ENCODE results near the gene NLGN3.
A peak's percentile ranks its signal among the peaks of the same experiment; 100 is the strongest.

NLGN3 gene

DNA sequence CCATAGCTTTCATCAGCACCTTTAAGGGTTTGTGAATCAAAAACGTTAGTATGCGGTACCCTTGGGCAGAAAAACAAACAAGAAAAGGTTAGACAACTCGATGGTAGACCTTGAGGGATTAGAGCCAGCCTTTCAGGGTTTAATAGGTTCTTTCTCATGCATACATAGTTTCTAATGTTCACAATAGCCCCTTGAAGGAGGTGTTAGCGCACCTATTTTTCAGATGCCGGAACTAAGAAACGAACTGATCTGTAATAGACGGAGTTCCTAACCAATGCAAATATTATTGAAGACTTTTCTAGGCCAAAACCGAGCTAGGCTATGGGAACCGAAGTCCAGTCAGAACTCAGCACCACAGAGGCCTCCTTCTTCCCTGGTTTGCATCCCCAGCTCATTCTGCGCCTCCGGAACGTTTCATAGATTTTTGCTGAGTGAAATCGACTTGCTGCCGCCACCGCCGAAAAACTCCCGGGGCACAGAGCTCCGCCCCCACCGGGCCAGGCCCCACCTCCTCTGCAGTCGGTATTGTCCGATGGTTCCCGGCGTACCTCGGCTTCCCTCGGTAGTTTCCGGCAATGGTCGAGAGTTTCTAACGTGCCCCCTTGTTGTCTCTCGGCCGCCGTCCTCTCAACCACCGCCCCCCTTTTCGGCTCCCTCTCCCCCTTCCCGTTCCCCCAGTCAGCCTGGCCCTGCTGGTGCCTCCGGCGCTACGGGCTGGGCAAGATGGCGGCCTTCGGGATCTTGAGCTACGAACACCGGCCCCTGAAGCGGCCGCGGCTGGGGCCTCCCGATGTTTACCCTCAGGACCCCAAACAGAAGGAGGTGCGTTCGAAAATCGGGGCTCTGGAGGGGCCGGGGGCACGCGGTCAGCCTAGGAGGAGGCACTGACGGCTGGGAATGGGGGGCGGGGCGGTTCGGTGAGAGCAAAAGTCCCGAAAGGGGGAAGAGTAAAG, 26.3 kb upstream of the NLGN3 start, which contains the start of gene MED12:
Gene MED12 (plus strand): TSS at position 565 of the 953 bp plus-strand sequence. CDS start 159 bp downstream, at position 724.
- H3K36me3 ChIP-seq (ENCODE audit: control insufficient read depth, insufficient read depth, low read length), result peaks cover 29% of the 10 kb centered on the region
- H3K9me3 ChIP-seq (ENCODE audit: control insufficient read depth, insufficient read depth, low read length), result peaks cover 47% of the 10 kb centered on the region
- peaks cover 26% of the 10 kb centered on the region for H3K27me3 ChIP-seq (ENCODE audit: control insufficient read depth, insufficient read depth, low read length)
- peak within 1 kb of the TSS; percentile 66 for H3K4me3 ChIP-seq (ENCODE audit: low read depth, low read length)
- peak within 1 kb of the TSS; percentile 83 for H3K27ac ChIP-seq (ENCODE audit: low read depth, low read length)
- H3K4me1 ChIP-seq (ENCODE audit: control insufficient read depth, insufficient read depth, low read length), result 0 out of 2 replicates have a peak, but pooled peaks cover 6% of the 10 kb centered on the region
- H3K9ac ChIP-seq (ENCODE audit: low read depth, low read length), result peak within 1 kb of the TSS; percentile 45; the same call in 1 of the 2 replicates

DNA sequence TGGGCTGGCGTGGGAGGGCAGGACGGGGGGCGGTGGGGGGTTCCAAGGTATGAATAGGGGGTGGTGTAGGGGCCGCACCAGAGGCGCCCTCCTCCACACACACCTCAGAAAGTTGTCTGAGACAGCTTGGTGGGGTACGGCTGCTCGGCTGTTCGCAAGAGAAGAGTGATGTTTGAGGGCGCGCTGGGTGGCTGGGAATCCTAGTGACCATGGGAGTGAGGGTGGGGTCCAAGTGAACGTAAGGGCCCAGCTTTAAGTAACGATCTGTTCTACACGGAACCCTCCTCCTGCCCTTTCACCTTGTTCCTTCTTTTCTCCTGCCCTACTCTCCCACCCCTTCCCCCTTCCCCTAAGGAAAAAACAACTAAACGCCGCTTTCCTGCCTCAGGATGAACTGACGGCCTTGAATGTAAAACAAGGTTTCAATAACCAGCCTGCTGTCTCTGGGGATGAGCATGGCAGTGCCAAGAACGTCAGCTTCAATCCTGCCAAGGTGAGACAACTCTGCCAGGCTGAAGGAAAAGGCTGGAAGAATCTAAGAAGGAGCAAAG, 25.6 kb upstream of the NLGN3 start:
- Histone ChIP-seq H3K27ac (ENCODE audit: low read depth, low read length) (peak overlapping the region; percentile 83), H3K4me3 (ENCODE audit: low read depth, low read length) (peak overlapping the region; percentile 66), H3K36me3 (ENCODE audit: control insufficient read depth, insufficient read depth, low read length) (peaks cover 36% of the 10 kb centered on the region), H3K9ac (ENCODE audit: low read depth, low read length) (no peak overlapping the region), H3K27me3 (ENCODE audit: control insufficient read depth, insufficient read depth, low read length) (peaks cover 26% of the 10 kb centered on the region), H3K4me1 (ENCODE audit: control insufficient read depth, insufficient read depth, low read length) (0 out of 2 replicates have a peak, but pooled peaks cover 6% of the 10 kb centered on the region), H3K9me3 (ENCODE audit: control insufficient read depth, insufficient read depth, low read length) (peaks cover 46% of the 10 kb centered on the region)

DNA sequence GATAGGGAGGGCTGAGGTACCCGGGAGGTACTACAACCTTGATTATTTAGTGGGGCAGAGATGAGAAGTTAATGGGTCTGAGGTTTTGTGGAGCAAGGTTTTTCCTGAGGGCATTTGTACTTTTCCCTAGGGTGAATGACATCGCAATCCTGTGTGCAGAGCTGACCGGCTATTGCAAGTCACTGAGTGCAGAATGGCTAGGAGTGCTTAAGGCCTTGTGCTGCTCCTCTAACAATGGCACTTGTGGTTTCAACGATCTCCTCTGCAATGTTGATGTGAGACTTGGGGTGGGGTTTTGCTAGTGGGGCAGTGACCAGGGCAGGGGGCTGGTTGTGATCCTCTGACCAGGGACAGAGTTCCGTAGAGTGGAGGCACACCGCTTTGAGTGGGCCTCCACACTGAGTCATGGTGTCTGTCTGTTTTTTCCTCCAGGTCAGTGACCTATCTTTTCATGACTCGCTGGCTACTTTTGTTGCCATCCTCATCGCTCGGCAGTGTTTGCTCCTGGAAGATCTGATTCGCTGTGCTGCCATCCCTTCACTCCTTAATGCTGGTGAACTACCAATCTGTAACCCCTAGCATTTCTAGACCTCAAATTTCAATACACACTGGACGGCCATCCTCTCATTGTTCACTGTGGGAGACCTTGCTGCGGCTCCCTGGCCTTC, 16.3 kb upstream of the NLGN3 start:
- Histone ChIP-seq H3K9ac (ENCODE audit: low read depth, low read length) (no peak overlapping the region), H3K27me3 (ENCODE audit: control insufficient read depth, insufficient read depth, low read length) (no peaks in the 10 kb centered on the region), H3K4me1 (ENCODE audit: control insufficient read depth, insufficient read depth, low read length) (no peaks in the 10 kb centered on the region), H3K27ac (ENCODE audit: low read depth, low read length) (no peak overlapping the region), H3K9me3 (ENCODE audit: control insufficient read depth, insufficient read depth, low read length) (peaks cover 60% of the 10 kb centered on the region), H3K4me3 (ENCODE audit: low read depth, low read length) (no peak overlapping the region), H3K36me3 (ENCODE audit: control insufficient read depth, insufficient read depth, low read length) (peaks cover 87% of the 10 kb centered on the region)

- Histone ChIP-seq H3K4me3 (ENCODE audit: low read depth, low read length) (no peak overlapping the region), H3K4me1 (ENCODE audit: control insufficient read depth, insufficient read depth, low read length) (no peaks in the 10 kb centered on the region), H3K36me3 (ENCODE audit: control insufficient read depth, insufficient read depth, low read length) (peaks cover 83% of the 10 kb centered on the region), H3K9me3 (ENCODE audit: control insufficient read depth, insufficient read depth, low read length) (peaks cover 58% of the 10 kb centered on the region), H3K9ac (ENCODE audit: low read depth, low read length) (no peak overlapping the region), H3K27me3 (ENCODE audit: control insufficient read depth, insufficient read depth, low read length) (no peaks in the 10 kb centered on the region), H3K27ac (ENCODE audit: low read depth, low read length) (no peak overlapping the region)
These were observed 15.5 kb upstream of the NLGN3 start for GRCh38 chrX:71128915-71129765.

- Histone ChIP-seq H3K4me1 (ENCODE audit: control insufficient read depth, insufficient read depth, low read length) (no peaks in the 10 kb centered on the region), H3K9me3 (ENCODE audit: control insufficient read depth, insufficient read depth, low read length) (peaks cover 52% of the 10 kb centered on the region), H3K4me3 (ENCODE audit: low read depth, low read length) (no peak overlapping the region), H3K9ac (ENCODE audit: low read depth, low read length) (no peak overlapping the region), H3K36me3 (ENCODE audit: control insufficient read depth, insufficient read depth, low read length) (peaks cover 78% of the 10 kb centered on the region), H3K27ac (ENCODE audit: low read depth, low read length) (no peak overlapping the region), H3K27me3 (ENCODE audit: control insufficient read depth, insufficient read depth, low read length) (no peaks in the 10 kb centered on the region)
These were observed 13.1 kb upstream of the NLGN3 start for GRCh38 chrX:71131510-71131909.

DNA sequence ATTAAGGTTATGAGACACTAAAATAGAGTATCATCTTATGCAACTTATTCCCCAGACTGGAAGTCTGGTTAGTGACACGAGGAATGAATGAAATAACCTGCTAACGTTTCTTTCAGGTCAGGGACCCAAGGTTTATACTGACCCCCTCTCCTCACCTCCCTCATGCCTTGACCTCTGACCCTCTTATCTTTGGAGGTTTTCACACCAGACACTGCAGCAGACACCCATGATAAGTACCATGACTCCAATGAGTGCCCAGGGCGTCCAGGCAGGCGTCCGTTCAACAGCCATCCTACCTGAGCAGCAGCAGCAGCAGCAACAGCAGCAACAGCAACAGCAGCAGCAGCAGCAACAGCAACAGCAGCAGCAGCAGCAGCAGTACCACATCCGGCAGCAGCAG, 4.2 kb upstream of the NLGN3 start:
- H3K4me1 ChIP-seq (ENCODE audit: control insufficient read depth, insufficient read depth, low read length), result 0 out of 2 replicates have a peak, but pooled peaks cover 3% of the 10 kb centered on the region
- H3K27ac ChIP-seq (ENCODE audit: low read depth, low read length), result no peak overlapping the region
- no peak overlapping the region for H3K9ac ChIP-seq (ENCODE audit: low read depth, low read length)
- no peaks in the 10 kb centered on the region for H3K27me3 ChIP-seq (ENCODE audit: control insufficient read depth, insufficient read depth, low read length)
- H3K9me3 ChIP-seq (ENCODE audit: control insufficient read depth, insufficient read depth, low read length), result peaks cover 35% of the 10 kb centered on the region
- H3K4me3 ChIP-seq (ENCODE audit: low read depth, low read length), result no peak overlapping the region
- H3K36me3 ChIP-seq (ENCODE audit: control insufficient read depth, insufficient read depth, low read length), result peaks cover 43% of the 10 kb centered on the region

DNA sequence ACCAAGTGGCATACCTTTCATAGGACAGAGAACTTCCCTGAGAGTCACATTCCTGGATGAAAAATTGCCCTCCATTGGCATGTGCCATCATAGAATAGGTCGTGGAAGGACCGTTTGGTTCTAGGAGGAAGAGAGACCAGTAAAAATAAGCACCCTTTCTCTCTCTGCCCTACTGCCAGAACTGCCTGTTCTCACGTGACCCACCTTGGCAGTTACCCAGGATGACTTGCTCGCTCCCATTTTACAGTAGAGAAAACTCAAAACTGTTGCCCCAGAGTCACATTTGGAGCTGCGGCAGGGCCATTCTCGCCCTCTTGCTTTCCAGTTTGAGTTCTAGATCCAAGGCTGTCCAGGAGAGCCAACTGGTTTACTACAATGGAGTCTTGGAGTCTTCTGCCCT, 1.1 kb upstream of the NLGN3 start:
- peaks cover 9% of the 10 kb centered on the region; the same call in 1 of the 2 replicates for H3K4me1 ChIP-seq (ENCODE audit: control insufficient read depth, insufficient read depth, low read length)
- no peak overlapping the region for H3K27ac ChIP-seq (ENCODE audit: low read depth, low read length)
- H3K9ac ChIP-seq (ENCODE audit: low read depth, low read length), result no peak overlapping the region
- peaks cover 29% of the 10 kb centered on the region; the same call in 1 of the 2 replicates for H3K9me3 ChIP-seq (ENCODE audit: control insufficient read depth, insufficient read depth, low read length)
- no peaks in the 10 kb centered on the region for H3K27me3 ChIP-seq (ENCODE audit: control insufficient read depth, insufficient read depth, low read length)
- peaks cover 18% of the 10 kb centered on the region for H3K36me3 ChIP-seq (ENCODE audit: control insufficient read depth, insufficient read depth, low read length)
- no peak overlapping the region for H3K4me3 ChIP-seq (ENCODE audit: low read depth, low read length)

DNA sequence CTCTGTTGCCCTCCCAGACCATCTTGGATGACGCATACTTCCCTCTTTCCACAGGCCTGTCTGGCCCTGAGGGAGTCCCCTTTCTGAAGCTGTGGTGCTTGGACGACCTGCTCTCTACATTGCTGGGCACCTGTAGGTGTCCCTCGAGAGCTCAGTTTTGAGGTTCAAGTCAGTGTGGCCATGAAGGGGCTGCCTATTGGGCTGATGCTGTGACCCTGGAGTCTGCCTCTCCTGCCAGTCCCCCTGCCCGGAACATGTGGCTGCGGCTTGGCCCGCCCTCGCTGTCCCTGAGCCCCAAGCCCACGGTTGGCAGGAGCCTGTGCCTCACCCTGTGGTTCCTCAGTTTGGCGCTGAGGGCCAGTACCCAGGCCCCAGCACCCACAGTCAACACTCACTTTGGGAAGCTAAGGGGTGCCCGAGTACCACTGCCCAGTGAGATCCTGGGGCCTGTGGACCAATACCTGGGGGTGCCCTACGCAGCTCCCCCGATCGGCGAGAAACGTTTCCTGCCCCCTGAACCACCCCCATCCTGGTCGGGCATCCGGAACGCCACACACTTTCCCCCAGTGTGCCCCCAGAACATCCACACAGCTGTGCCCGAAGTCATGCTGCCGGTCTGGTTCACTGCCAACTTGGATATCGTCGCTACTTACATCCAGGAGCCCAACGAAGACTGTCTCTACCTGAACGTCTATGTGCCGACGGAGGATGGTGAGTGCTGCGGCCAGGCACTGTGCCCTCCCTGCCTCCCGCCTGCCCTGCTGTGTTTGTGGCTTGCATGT, 3.0 kb downstream of the NLGN3 start:
- Histone ChIP-seq H3K4me1 (ENCODE audit: control insufficient read depth, insufficient read depth, low read length) (peaks cover 9% of the 10 kb centered on the region; the same call in 1 of the 2 replicates), H3K9me3 (ENCODE audit: control insufficient read depth, insufficient read depth, low read length) (peaks cover 24% of the 10 kb centered on the region; the same call in 1 of the 2 replicates), H3K9ac (ENCODE audit: low read depth, low read length) (no peak overlapping the region), H3K27ac (ENCODE audit: low read depth, low read length) (no peak overlapping the region), H3K27me3 (ENCODE audit: control insufficient read depth, insufficient read depth, low read length) (no peaks in the 10 kb centered on the region), H3K4me3 (ENCODE audit: low read depth, low read length) (no peak overlapping the region), H3K36me3 (ENCODE audit: control insufficient read depth, insufficient read depth, low read length) (no peaks in the 10 kb centered on the region)

DNA sequence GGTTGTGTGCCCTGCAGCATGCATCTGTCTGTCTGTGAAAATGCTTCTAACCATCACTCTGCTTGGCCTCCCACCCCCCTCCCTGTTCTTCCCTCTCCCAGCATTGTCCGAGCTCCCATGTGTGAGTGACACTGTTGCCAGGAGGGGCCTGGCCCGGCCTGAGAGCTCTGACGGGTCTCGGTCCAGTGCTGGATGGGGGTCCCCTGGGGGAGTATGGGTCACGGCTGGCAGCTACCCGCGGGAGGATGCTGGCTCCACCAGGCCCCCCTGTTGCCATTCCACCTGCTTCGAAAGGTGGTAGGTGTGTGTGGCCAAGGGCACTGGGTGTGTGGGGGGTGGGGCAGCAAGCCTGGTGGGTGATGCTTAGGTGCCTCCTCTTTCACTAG, 3.6 kb downstream of the NLGN3 start:
- no peaks in the 10 kb centered on the region for H3K27me3 ChIP-seq (ENCODE audit: control insufficient read depth, insufficient read depth, low read length)
- H3K4me1 ChIP-seq (ENCODE audit: control insufficient read depth, insufficient read depth, low read length), result peaks cover 9% of the 10 kb centered on the region; the same call in 1 of the 2 replicates
- H3K4me3 ChIP-seq (ENCODE audit: low read depth, low read length), result no peak overlapping the region

More for the DNA sequence above, 3.6 kb downstream of the NLGN3 start:
- no peak overlapping the region for H3K9ac ChIP-seq (ENCODE audit: low read depth, low read length)
- H3K9me3 ChIP-seq (ENCODE audit: control insufficient read depth, insufficient read depth, low read length), result peaks cover 24% of the 10 kb centered on the region; the same call in 1 of the 2 replicates
- H3K36me3 ChIP-seq (ENCODE audit: control insufficient read depth, insufficient read depth, low read length), result no peaks in the 10 kb centered on the region
- H3K27ac ChIP-seq (ENCODE audit: low read depth, low read length), result no peak overlapping the region
